NCI-H1436 treated with DMSO at 0.1 percent for 48 hours (cell line): ENCODE measurements around the gene PTPRB.

ENCODE experiments used
- DNase-seq: peaks from one replicate; lab custom pipeline; 2025; lab: John Stamatoyannopoulos, UW

PTPRB gene

GRCh38 chr12:70643939-70644338 lies 6.7 kb upstream of the PTPRB start:
- DNase-seq = no peak

GRCh38 chr12:70641691-70642090 lies 4.5 kb upstream of the PTPRB start:
- DNase-seq = no peak

DNA sequence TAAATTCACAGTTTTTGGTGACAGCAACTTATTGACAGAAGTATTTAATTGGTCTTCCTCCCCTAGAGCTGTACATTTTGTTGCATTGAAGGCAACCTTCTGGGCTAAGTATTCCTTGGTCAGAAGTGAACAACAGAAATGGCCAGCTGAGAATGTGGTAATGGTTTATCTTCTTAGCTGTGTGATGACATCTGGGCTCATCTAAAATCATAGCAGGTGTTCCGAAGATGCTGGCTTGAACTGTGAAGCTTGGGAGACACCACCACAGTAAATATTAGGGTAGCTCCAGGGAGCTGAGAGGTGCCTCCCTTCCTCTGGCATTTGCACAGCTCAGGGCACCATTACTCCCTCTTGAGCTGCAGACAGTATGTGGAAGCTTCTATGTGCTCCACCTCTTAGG lies 3.7 kb upstream of the PTPRB start:
- no peak for DNase-seq

- DNase-seq = no peak
These were observed 2.3 kb upstream of the PTPRB start for GRCh38 chr12:70639535-70639934.

GRCh38 chr12:70638639-70639360 lies 1.6 kb upstream of the PTPRB start:
- no peak for DNase-seq

GRCh38 chr12:70635755-70636154 lies 1.5 kb downstream of the PTPRB start:
- DNase-seq = no peak

DNA sequence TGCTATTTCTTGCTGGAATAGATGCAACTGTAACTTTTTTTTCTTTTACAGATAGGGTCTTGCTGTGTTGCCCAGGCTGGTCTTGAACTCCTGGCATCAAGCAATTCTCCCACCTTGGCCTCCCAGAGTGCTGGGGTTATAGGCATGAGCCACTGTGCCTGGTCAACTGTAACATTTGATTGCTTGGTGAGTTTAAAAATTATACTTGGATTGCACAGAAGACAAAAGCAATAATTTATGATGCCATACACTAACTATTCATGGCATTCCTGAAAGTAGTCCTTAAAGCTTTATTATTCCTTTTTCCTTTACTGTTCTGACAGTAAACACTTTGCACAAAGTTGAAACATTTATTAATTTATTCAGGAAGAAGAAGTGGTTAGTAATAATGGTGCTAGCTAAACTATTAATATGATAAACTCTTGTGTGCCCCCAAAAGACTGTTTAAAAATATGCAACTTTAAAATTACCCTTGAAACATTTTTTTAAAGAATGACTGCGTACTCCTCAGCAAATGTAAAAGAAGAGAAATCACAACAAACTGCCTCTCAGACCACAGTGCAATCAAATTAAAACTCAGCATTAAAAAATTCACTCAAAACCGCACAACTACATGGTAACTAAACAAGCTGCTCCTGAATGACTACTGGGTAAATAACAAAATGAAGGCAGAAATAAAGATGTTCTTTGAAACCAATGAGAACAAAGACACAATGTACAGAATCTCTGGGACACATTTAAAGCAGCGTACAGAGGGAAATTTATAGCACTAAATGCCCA lies 8.3 kb downstream of the PTPRB start:
- no peak for DNase-seq

DNA sequence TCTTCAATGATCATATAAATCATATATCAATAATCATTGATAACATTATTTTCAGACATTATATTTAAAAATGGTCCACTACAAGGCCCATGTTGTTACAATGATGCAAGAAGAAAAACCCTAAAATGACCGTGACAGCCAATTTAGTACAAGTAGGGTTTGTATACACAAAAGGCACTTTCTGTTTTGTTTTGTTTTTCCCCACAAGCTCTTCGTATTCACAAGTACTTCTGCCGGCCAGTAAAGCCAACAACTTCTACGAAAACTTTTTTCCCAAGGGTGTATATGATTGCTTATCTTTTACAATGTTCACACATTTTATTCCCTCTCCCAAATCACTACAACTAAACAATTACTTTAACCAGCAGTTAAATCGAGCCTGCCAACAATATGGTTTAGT lies 9.6 kb downstream of the PTPRB start:
- no peak for DNase-seq

GRCh38 chr12:70626180-70626579 lies 11.0 kb downstream of the PTPRB start:
- DNase-seq = no peak

- no peak for DNase-seq
These were observed 17.6 kb downstream of the PTPRB start for GRCh38 chr12:70619471-70620152.

DNA sequence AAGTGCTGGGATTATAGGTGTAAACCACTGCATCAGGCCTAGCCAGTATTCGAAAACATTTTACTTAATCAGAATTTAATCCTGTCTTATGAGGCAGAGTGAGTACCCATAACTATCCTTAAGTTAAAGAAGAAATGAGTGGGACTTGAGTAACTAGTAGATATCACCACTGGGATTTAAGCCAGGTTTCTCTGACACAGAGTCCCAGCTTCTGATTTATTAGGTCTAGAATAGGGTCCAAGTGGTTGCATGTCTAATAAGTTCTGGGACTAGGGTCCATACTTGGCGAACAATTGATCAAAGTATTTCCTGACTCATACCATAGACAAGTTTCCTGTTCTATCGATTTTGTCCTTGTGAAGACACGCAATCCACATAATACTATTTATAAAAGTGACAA lies 18.9 kb downstream of the PTPRB start:
- no peak for DNase-seq

DNA sequence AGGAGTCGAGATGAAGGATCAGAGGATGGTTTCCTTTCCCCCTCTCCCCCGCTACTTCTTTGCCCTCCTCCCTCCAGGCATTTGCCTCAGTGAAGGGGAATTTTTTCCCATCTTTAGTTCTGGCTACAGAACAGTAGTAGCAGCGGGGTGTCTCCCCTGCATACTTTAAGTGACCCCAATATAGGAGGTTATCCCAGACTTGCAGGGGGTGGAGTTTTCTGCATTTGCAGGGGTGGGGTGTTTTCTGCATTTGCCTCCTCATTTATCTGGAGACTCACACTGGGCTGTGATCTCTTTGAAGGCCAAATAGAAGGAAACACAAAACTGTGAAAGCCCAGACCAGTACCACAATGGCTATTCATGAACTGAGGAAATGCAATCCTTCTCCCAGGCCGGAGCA lies 19.8 kb downstream of the PTPRB start:
- DNase-seq = no peak

- DNase-seq = no peak
These were observed 21.9 kb downstream of the PTPRB start for GRCh38 chr12:70615174-70615866.

GRCh38 chr12:70609739-70610491 lies 27.3 kb downstream of the PTPRB start:
- no peak for DNase-seq

DNA sequence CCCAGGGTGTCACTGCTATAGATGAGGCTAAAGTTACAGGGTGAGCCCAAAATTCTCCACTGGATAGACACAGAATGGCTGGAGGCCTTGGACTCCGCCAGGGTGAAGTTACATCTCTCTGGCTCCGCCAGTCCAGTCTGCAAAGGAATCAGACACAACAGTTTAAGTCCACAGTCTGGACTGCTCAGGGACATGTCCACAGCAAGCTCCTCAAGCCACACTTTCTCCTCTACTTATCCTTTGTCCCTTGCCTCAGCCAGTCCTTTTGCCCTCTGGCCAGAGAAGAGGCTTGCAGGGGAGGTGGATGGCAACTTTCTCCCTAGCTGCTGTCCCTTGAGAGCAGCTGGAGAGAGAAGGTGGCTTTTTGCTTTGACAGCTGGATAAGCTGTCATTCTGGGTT lies 28.0 kb downstream of the PTPRB start:
- DNase-seq = no peak

DNA sequence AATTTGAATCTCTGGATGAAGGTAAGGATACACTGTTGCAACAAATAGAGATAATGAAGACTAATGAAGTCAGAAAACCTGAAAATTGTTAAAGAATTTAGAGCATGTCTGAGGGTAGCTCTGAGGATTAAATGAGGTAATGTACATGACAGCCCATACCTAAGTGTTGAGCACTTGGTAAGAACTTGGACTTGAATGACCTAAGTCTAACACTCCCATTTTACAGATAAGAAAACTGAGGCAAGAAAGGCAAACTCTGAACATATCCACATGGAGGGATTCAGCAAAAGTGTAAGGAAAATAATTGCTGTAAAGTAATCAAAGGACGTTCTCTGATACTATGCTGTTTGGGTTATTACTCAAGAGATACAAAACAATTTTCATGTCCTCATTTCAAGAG lies 29.0 kb downstream of the PTPRB start:
- DNase-seq = no peak

GRCh38 chr12:70607107-70607506 lies 30.1 kb downstream of the PTPRB start:
- DNase-seq = no peak

DNA sequence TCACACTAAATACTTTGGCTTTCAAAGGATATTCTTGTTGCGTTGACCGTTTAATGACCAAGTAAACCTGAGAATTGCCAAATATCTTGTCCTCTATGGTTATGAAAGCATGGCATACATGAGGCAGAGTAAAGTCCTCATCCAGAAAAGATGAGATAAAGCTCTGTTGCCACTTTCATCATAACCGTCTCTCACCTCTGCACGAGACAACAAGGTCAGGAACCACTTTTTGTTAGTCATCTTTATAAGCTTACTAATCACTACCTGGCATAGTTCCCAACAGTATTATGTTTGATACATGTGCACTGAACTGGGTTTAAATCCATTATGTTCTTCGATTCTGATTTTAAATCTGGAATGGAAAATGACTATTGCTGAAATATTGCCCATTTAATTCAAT lies 31.3 kb downstream of the PTPRB start:
- DNase-seq = no peak

DNA sequence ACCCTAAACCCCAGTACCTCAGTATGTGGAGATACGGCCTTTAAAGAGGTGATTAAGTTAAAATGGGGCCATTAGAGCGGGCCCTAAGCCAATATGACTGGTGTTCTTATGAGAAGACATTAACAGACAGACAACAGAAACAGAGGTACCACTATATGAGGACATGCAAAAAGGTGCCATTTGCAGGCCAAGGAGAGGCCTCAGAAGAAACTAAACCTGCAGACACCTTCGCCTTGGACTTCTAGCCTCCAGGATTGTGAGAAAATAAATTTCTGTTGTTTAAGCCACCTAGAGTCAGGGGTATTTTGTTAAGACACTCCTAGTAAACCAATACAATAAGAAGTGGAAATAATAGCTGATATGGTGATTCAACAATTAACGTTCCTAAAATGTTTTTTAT lies 32.6 kb downstream of the PTPRB start:
- no peak for DNase-seq

DNA sequence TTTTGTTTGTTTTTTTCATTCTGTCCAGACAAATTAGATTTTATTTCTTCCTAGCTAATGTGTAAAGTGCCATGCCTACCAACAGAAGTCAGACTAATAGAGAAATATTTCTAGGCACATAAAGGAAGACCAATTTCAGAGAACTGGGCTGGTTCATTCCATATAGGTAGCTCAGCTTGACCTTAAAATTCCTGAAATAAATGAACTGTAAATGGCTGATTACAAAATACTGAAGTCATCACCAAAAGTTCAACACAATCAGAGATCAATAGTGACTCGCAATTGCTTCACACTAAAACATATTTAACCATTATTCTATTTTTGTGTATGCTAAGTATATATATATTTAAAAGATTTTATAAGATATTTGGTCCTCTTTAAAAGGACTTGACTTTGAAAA lies 34.2 kb downstream of the PTPRB start:
- DNase-seq = no peak

DNA sequence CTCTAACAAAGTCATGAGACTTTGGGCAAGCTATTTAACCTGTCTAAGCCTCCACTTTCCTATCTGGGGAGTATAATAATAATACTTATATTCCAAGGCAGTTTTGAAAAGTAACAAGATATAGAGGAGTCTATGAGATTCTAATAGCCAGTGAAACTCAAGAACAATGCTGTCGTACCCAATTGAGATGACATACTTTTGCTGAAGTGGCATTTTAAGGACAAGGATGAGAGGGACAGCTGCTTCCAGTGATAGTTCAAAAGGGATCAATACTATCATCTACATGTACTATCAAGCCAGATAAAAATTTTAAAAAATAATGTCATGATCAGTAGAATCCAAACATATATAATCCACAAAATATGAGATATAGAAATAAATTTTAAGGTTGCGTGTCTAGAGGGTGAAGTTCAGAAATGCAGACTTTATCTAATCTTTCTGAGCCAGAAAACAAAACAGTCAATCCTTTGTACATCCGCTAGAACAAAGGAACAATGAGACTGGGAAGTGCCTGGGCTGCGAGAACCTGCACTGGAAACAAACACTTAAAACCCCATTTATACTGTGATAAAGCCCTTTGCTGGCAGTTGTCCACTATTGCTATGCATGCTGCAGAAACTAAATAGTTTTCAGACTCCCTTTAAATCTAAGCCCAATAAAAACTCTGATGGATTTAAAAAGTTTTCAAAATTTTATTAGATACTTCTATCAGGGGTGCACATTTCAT lies 38.6 kb downstream of the PTPRB start:
- no peak for DNase-seq
